Measurements from ENCODE around the gene PWWP2A. TPM values are rescaled to one million over a fixed set of nuclear protein-coding genes. Genes with fewer than 3 reads are reported as not detected.
"Not testable (repeated sequence)": the region's sequence is repeated elsewhere in the genome, so short reads cannot be mapped to it uniquely, and the experiment has no call there.

Gene PWWP2A
- total RNA-seq, 1 donor = 26.8 TPM

- Histone ChIP-seq H3K4me1 (ENCODE audit: insufficient read depth, low read length) (no peaks in the 10 kb centered on the region), H3K79me2 (ENCODE audit: insufficient read depth, low read length) (no peaks in the 10 kb centered on the region), H3K27ac (ENCODE audit: low read depth, low read length) (no peak overlapping the region), H3K9me3 (ENCODE audit: low read depth, low read length) (no peaks in the 10 kb centered on the region), H3K36me3 (ENCODE audit: insufficient read depth, low read length) (peaks cover 7% of the 10 kb centered on the region), H3K4me3 (ENCODE audit: insufficient read depth, low read length) (no peak overlapping the region), H3K27me3 (ENCODE audit: insufficient read depth, low read length) (no peaks in the 10 kb centered on the region), H2AFZ (ENCODE audit: low read length) (no peak overlapping the region), H4K20me1 (ENCODE audit: insufficient read depth, low read length) (no peaks in the 10 kb centered on the region), H3K4me2 (ENCODE audit: insufficient read depth, low read length) (no peak overlapping the region)
- TF ChIP-seq, protein P1, sequence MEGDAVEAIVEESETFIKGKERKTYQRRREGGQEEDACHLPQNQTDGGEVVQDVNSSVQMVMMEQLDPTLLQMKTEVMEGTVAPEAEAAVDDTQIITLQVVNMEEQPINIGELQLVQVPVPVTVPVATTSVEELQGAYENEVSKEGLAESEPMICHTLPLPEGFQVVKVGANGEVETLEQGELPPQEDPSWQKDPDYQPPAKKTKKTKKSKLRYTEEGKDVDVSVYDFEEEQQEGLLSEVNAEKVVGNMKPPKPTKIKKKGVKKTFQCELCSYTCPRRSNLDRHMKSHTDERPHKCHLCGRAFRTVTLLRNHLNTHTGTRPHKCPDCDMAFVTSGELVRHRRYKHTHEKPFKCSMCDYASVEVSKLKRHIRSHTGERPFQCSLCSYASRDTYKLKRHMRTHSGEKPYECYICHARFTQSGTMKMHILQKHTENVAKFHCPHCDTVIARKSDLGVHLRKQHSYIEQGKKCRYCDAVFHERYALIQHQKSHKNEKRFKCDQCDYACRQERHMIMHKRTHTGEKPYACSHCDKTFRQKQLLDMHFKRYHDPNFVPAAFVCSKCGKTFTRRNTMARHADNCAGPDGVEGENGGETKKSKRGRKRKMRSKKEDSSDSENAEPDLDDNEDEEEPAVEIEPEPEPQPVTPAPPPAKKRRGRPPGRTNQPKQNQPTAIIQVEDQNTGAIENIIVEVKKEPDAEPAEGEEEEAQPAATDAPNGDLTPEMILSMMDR (IDR thresholded peaks at IDR 0.05; ENCODE audit: extremely low read depth, low read depth, low read length) = no peak
- no peak for DNase-seq (ENCODE audit: insufficient read length, low spot score, missing footprints)
Measured at GRCh38 chr5:160071516-160071915, 47.7 kb downstream of the PWWP2A start.

- H3K9me3 ChIP-seq (ENCODE audit: low read depth, low read length); H3K4me2 ChIP-seq (ENCODE audit: insufficient read depth, low read length); H3K27ac ChIP-seq (ENCODE audit: low read depth, low read length); H3K79me2 ChIP-seq (ENCODE audit: insufficient read depth, low read length); H3K4me3 ChIP-seq (ENCODE audit: insufficient read depth, low read length); H2AFZ ChIP-seq (ENCODE audit: low read length); DNase-seq (ENCODE audit: insufficient read length, low spot score, missing footprints); H4K20me1 ChIP-seq (ENCODE audit: insufficient read depth, low read length); H3K4me1 ChIP-seq (ENCODE audit: insufficient read depth, low read length); H3K27me3 ChIP-seq (ENCODE audit: insufficient read depth, low read length): not testable (repeated sequence)
- H3K36me3 ChIP-seq (ENCODE audit: insufficient read depth, low read length) = peaks cover 18% of the 10 kb centered on the region
Measured at GRCh38 chr5:160069120-160069519, 50.1 kb downstream of the PWWP2A start.

DNA sequence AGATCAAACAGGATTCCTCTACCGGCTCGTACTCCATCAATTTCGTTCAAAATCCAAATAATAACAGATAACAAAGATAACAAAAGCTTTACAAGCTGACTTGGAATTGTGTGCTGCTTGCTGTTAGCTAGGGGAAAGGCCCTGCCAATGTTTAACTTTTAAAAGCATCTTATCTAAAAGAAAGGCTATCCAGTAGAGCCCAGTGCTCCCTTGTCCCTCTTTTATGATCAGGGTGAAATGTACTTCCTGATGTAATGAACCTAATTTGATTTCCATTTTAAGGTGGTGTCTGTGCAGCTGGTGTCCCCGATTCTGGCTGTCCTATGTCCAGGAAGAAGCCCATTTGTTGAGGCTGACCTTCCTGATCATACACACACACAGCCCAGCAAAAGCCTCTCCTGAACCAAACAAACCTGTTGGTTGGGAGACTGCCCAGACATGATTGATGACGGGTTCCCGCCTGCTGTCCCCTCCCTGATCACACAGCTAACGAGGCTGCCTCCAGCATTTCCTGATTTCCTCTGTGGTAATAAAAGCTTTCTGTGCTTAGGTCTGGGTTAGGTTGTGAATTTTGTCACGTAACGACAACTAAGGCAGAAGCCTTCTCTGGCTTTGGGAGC lies 54.1 kb downstream of the PWWP2A start:
- no peak overlapping the region for H3K27ac ChIP-seq (ENCODE audit: low read depth, low read length)
- no peaks in the 10 kb centered on the region for H3K79me2 ChIP-seq (ENCODE audit: insufficient read depth, low read length)
- H3K4me2 ChIP-seq (ENCODE audit: insufficient read depth, low read length) = no peak overlapping the region
- H3K4me3 ChIP-seq (ENCODE audit: insufficient read depth, low read length) = no peak overlapping the region
- DNase-seq (ENCODE audit: insufficient read length, low spot score, missing footprints) = no peak
- H3K9me3 ChIP-seq (ENCODE audit: low read depth, low read length) = no peaks in the 10 kb centered on the region
- H2AFZ ChIP-seq (ENCODE audit: low read length) = no peak overlapping the region
- no peaks in the 10 kb centered on the region for H4K20me1 ChIP-seq (ENCODE audit: insufficient read depth, low read length)
- H3K36me3 ChIP-seq (ENCODE audit: insufficient read depth, low read length) = peaks cover 22% of the 10 kb centered on the region
- TF ChIP-seq, protein P1 (IDR thresholded peaks at IDR 0.05; ENCODE audit: extremely low read depth, low read depth, low read length) = no peak
- no peaks in the 10 kb centered on the region for H3K4me1 ChIP-seq (ENCODE audit: insufficient read depth, low read length)
- H3K27me3 ChIP-seq (ENCODE audit: insufficient read depth, low read length) = no peaks in the 10 kb centered on the region

- TF ChIP-seq, protein P1 (IDR thresholded peaks at IDR 0.05; ENCODE audit: extremely low read depth, low read depth, low read length) = no peak
- H3K79me2 ChIP-seq (ENCODE audit: insufficient read depth, low read length) = no peaks in the 10 kb centered on the region
- H4K20me1 ChIP-seq (ENCODE audit: insufficient read depth, low read length) = no peaks in the 10 kb centered on the region
- no peaks in the 10 kb centered on the region for H3K4me1 ChIP-seq (ENCODE audit: insufficient read depth, low read length)
- H3K27ac ChIP-seq (ENCODE audit: low read depth, low read length) = no peak overlapping the region
- H3K4me3 ChIP-seq (ENCODE audit: insufficient read depth, low read length) = no peak overlapping the region
- DNase-seq (ENCODE audit: insufficient read length, low spot score, missing footprints) = no peak
- H2AFZ ChIP-seq (ENCODE audit: low read length) = no peak overlapping the region
- no peak overlapping the region for H3K4me2 ChIP-seq (ENCODE audit: insufficient read depth, low read length)
- H3K36me3 ChIP-seq (ENCODE audit: insufficient read depth, low read length) = peaks cover 26% of the 10 kb centered on the region
- no peaks in the 10 kb centered on the region for H3K9me3 ChIP-seq (ENCODE audit: low read depth, low read length)
- H3K27me3 ChIP-seq (ENCODE audit: insufficient read depth, low read length) = no peaks in the 10 kb centered on the region
Measured at GRCh38 chr5:160064417-160064810, 54.8 kb downstream of the PWWP2A start.
